ENCODE results near the gene HSP90AB1. TPM values are rescaled to one million over a fixed set of nuclear protein-coding genes. Genes with fewer than 3 reads are reported as not detected.
A peak's percentile ranks its signal among the peaks of the same experiment; 100 is the strongest.

Gene HSP90AB1
- total RNA-seq, result 873 TPM
- long read RNA-seq, transcript HSP90AB1-201 (12 exons, 2,582 nt), result minor isoform, 28 of 3,027 reads
- long read RNA-seq, transcript HSP90AB1-203 (12 exons, 2,572 nt), result major isoform, 2,628 of 3,027 reads
- long read RNA-seq, partial matches to known transcripts, result 343 of 3,027 reads
- long read RNA-seq, other reads (novel, unspliced or antisense), result 22 of 3,027 reads

- intact Hi-C loops (cut with micrococcal nuclease), result no loop called here
- ATAC-seq (peak; percentile 88), DNase-seq (peak; percentile 94)
These were observed at the start of gene HSP90AB1 for GRCh38 chr6:44246663-44247337. TSS of gene HSP90AB1 (plus strand) at chr6:44247101. CDS start at chr6:44248630, 1,529 bp downstream.

GRCh38 chr6:44198684-44199083 lies 48.2 kb upstream of the HSP90AB1 start:
- DNase-seq, result no peak
- no peak for ATAC-seq
- intact Hi-C loops (cut with micrococcal nuclease), result no loop called here

DNA sequence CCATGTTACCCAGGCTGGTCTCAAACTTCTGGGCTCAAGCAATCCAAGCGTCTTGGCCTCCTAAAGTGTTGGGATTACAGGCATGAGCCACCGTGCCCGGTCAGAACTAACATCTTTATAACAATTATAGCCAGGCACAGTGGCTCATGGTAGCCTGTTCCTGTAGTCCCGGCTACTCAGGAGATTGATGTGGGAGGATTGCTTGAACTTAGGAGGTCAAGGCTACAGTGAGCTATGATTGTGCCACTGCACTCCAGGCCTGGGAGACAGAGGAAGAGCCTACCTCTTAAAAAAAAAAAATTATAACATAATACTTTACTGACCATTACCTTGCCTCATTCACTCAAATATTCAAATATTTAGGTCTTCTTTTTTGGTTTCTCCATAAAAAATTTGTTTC lies 47.0 kb upstream of the HSP90AB1 start:
- DNase-seq (no peak), ATAC-seq (no peak)
- intact Hi-C loops (cut with micrococcal nuclease), result no loop called here

GRCh38 chr6:44201200-44201599 lies 45.7 kb upstream of the HSP90AB1 start:
- DNase-seq, result peak; percentile 11
- intact Hi-C loops (cut with micrococcal nuclease), result no loop called here

DNA sequence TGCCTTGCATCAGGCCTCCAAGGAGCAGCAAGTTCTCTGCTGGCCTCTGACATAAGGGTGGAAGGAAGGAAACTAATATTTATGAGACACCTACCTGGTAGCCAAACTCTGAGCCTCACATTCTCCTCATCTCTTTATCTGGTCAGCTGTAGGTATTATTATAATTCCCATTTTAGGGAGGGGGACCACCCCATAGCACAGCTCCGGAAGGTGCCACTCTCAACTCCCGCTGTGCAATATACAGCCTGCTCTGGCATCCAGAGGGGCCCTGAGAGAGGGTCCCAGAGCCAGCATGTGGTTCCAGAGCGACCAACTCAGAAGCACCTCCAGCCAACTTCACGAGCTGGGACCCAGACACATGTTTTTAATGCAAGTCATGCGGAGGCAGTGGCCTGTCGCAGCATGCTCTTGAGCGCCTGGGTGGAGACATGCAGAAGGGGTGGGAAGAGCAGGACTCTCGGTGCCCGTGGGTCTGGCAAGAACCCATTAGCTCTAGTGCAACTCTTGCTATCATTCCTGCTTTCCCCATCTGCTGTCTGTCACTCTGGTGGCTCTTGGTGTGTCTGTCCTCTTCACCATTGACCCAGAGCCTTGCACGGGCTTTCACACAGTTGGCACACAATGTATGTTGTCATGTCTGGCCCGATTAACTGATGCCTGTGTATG lies 45.1 kb upstream of the HSP90AB1 start:
- intact Hi-C loops (cut with micrococcal nuclease), result no loop called here
- DNase-seq (peak; percentile 20), ATAC-seq (no peak)

More at GRCh38 chr6:44201200-44201599, 45.7 kb upstream of the HSP90AB1 start:
- no peak for ATAC-seq

- DNase-seq (peak; percentile 29), ATAC-seq (peak; percentile 56)
- intact Hi-C loops (cut with micrococcal nuclease), result no loop called here
These were observed 44.4 kb upstream of the HSP90AB1 start for GRCh38 chr6:44202332-44202971.

- DNase-seq, result peak; percentile 11
- no peak for ATAC-seq
- intact Hi-C loops (cut with micrococcal nuclease), result no loop called here
These were observed 43.7 kb upstream of the HSP90AB1 start for GRCh38 chr6:44202972-44203750.

- DNase-seq, result no peak
- intact Hi-C loops (cut with micrococcal nuclease), result no loop called here
- no peak for ATAC-seq
These were observed 42.9 kb upstream of the HSP90AB1 start for GRCh38 chr6:44203955-44204354.

- no peak for ATAC-seq
- intact Hi-C loops (cut with micrococcal nuclease), result no loop called here
- DNase-seq, result no peak
These were observed 38.9 kb upstream of the HSP90AB1 start for GRCh38 chr6:44207966-44208365.

GRCh38 chr6:44211284-44211683 lies 35.6 kb upstream of the HSP90AB1 start:
- no peak for ATAC-seq
- intact Hi-C loops (cut with micrococcal nuclease), result no loop called here
- no peak for DNase-seq

- intact Hi-C loops (cut with micrococcal nuclease), result no loop called here
- DNase-seq, result no peak
These were observed 32.6 kb upstream of the HSP90AB1 start for GRCh38 chr6:44214307-44214706.

DNA sequence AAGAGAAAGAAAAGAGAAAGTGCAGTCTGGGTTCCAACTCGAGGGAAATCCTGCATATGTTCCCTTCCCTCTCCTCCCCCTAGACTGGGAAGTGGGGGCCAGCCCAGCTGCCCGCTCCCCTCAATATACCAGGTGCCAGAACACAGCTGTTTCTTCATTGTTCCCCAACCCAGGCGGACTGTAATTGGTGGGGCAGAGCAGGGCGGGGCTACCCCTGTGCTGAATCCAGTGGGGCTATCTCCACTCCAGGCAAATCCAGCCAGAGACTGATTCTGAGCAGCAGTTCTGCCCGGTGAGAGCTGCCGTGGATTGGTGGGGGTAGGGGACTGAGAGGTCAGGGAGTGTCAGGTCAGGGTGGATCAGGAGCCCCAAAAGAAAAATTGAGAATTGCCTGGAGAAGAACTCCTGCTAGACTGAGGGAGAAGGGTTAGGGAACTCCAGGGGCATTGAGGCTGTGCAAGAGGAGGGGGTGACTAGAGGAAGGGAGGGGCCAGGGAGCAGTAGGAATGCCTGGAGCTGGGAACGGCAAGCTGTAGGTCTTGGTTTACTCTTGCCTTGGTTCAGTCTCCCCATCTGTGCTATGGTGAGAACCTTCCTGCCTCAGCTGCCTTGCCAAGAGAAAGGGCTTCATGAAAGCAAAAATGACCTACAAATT lies 30.1 kb upstream of the HSP90AB1 start, which contains the start of gene MYMX:
MYMX (plus strand) TSS at position 250 of the 655 bp plus-strand sequence. CDS start 546 bp downstream, outside the sequence.
- intact Hi-C loops (cut with micrococcal nuclease), result no loop called here

More at GRCh38 chr6:44214307-44214706, 32.6 kb upstream of the HSP90AB1 start:
- no peak for ATAC-seq

GRCh38 chr6:44217332-44218143 lies 29.4 kb upstream of the HSP90AB1 start:
- DNase-seq, result peak; percentile 87
- peak; percentile 6 for ATAC-seq
- intact Hi-C loops (cut with micrococcal nuclease), result no loop called here

More for the DNA sequence above, 30.1 kb upstream of the HSP90AB1 start, which contains the start of gene MYMX:
- peak; percentile 69 for DNase-seq
- ATAC-seq, result peak; percentile 0

DNA sequence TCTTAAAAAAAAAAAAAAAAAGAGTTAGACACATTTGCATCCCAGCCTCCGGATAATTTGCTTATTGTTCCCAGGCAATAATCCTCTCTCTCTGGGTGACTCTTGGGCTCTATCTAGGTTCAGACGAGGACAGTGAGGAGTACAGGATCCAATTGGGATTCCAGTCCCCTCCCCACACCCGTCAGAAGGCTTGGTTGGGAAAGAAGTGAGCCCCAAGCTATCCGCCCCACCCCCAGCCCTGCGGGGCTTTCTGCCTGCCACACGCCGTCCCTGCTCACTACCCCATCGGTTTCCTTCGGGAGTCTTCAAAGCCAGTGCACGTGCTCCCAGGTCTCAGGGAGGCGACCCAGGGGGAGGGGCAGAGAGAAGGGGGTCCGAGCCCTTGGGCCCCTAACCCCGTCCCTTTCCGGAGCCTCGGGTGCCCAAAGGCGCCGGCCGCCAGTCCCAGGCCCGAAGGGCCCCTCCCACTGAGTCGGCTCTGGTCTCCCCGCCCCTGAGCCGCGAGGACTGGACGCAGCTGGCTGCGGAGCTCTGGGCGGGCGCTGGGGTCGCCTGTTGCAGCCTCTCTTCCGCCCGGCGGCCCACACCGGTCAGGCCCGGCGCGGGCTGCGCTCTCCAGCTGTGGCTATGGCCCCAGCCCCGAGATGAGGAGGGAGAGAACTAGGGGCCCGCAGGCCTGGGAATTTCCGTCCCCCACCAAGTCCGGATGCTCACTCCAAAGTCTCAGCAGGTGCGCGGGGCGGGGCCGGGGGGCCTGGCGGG lies 27.7 kb upstream of the HSP90AB1 start:
- peak; percentile 69 for ATAC-seq
- intact Hi-C loops (cut with micrococcal nuclease), result no loop called here
- peak; percentile 93 for DNase-seq

DNA sequence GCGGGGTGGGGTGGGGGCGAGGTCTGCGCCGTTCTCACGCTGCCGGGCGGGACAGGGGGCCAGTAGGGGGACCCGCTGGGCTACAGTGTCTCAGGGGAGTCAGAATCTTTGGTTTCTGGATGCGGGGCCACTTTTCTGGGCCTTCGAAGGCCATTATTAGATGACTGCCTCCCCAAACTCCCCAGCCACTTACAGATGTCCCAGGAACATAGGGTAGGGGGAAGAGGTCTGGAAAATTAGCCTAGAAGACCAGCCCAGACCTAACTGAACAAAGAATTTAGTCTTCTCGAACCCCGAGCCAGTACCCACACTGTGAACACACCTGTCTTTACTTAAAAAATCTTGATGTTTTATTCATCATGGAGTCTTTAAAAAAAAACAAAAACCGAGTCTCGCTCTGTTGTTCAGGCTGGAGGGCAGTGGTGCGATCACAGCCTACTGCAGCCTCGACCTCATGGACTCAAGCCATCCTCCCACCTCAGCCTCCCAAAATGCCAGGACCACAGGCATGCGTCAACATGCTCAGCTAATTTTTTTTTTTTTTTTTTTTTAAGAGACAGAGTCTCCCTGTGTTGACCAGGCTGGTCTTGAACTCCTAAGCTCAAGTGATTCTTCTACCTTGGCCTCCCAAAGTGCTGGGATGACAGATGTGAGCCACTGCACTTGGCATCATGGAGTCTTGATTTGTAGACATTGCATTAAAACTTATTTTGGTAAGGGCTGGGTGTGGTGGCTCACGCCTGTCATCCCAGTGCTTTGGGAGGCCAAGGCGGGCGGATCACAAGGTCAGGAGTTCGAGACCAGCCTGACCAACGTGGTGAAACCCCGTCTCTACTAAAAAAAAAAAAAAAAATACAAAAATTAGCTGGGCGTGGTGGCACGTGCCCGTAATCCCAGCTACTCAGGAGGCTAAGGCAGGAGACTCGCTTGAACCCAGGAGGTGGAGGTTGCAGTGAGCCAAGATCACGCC lies 26.8 kb upstream of the HSP90AB1 start:
- intact Hi-C loops (cut with micrococcal nuclease), result no loop called here
- ATAC-seq, result no peak
- no peak for DNase-seq

DNA sequence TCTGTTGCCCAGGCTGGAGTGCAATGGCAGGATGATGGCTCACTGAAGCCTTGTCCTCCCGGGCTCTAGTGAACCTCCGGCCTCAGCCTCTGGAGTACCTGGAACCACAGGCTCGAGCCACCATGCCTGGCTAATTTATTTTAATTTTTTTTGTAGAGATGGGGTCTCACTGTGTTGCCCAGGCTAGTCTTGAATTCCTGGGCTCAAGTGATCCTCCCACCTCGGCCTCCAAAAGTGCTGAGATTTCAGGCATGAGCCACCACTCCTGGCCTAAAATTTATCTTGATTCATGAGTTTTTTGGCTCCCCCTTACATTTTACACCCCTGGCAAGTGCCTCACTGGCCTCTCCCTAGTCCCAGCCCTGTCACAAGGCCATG lies 26.0 kb upstream of the HSP90AB1 start:
- DNase-seq (no peak), ATAC-seq (no peak)
- intact Hi-C loops (cut with micrococcal nuclease), result no loop called here
